CD14-positive monocyte (primary cell): ENCODE data around the gene PRKRA. TPM values are rescaled to one million over a fixed set of nuclear protein-coding genes. Genes with fewer than 3 reads are reported as not detected.

ENCODE experiments used
- DNase-seq, 3 donors: peaks; one replicate each; pipeline ENCODE4 v3.0.0-alpha.2; 2011 to 2022
- H2AFZ ChIP-seq: 2 replicates; pipeline ENCODE4 v1.6.0; 2012; ENCODE audit warnings: mild to moderate bottlenecking, low read depth, low read length, inconsistent platforms; ENCODE audit not compliant: insufficient read depth, poor library complexity, severe bottlenecking
- H3K27ac ChIP-seq, 2 donors: 1 replicate in 1 of 2; 2 replicates in 1 of 2; pipeline ENCODE4 v1.5.1; 2012 to 2013; ENCODE audit warnings: low read length in 2 of 2, control low read depth in 1 of 2, inconsistent platforms in 1 of 2, low read depth in 1 of 2, mild to moderate bottlenecking in 1 of 2
- H3K27me3 ChIP-seq, 2 donors: one replicate each; pipeline versions ENCODE4 v1.6.0 to v1.6.1; 2011 to 2013; ENCODE audit warnings: low read length in 2 of 2; ENCODE audit not compliant: control insufficient read depth in 2 of 2, insufficient read depth in 2 of 2
- H3K36me3 ChIP-seq, 2 donors: replicated peaks in 1 of 2; 1 replicate in 1 of 2; 2 replicates in 1 of 2; pipeline versions ENCODE4 v1.5.1 to v1.6.1; 2012 to 2013; ENCODE audit warnings: low read length in 2 of 2, control low read depth in 1 of 2, inconsistent platforms in 1 of 2, mild to moderate bottlenecking in 1 of 2; ENCODE audit not compliant: insufficient read depth in 2 of 2, control insufficient read depth in 1 of 2
- H3K4me1 ChIP-seq, 2 donors: 1 replicate in 1 of 2; 2 replicates in 1 of 2; pipeline versions ENCODE4 v1.5.1 to v1.6.1; 2012 to 2013; ENCODE audit warnings: low read length in 2 of 2, control low read depth in 1 of 2, inconsistent platforms in 1 of 2, mild to moderate bottlenecking in 1 of 2, moderate library complexity in 1 of 2; ENCODE audit not compliant: insufficient read depth in 2 of 2, control insufficient read depth in 1 of 2
- H3K4me2 ChIP-seq: replicated peaks from 2 replicates; pipeline ENCODE3; 2012; ENCODE audit warnings: low read length, moderate library complexity, mild to moderate bottlenecking; ENCODE audit not compliant: poor library complexity, severe bottlenecking; ENCODE audit errors: extremely low read depth
- H3K4me3 ChIP-seq, 3 experiments: fragments of 200-600 bp in 1 of 3; sonication (generic) in 1 of 3; replicated peaks in 1 of 3; 1 replicate in 2 of 3; 2 replicates in 1 of 3; pipeline ENCODE4 v1.5.1; 2011 to 2013; ENCODE audit warnings: low read length in 3 of 3, mild to moderate bottlenecking in 3 of 3, control low read depth in 2 of 3, low read depth in 2 of 3, inconsistent platforms in 1 of 3, moderate library complexity in 1 of 3
- H3K79me2 ChIP-seq: 2 replicates; pipeline ENCODE4 v1.6.0; 2012; ENCODE audit warnings: mild to moderate bottlenecking, control low read depth, inconsistent platforms, low read length, moderate library complexity; ENCODE audit not compliant: insufficient read depth
- H3K9ac ChIP-seq: 2 replicates; pipeline ENCODE4 v1.6.0; 2017; ENCODE audit warnings: low read length, mild to moderate bottlenecking; ENCODE audit not compliant: insufficient read depth, poor library complexity, severe bottlenecking
- H3K9me3 ChIP-seq, 2 donors: replicated peaks in 1 of 2; 1 replicate in 1 of 2; 2 replicates in 1 of 2; pipeline versions ENCODE4 v1.5.1 to v1.6.1; 2012 to 2013; ENCODE audit warnings: low read length in 2 of 2, control low read depth in 1 of 2; ENCODE audit not compliant: control insufficient read depth in 1 of 2, insufficient read depth in 1 of 2
- H4K20me1 ChIP-seq: 2 replicates; pipeline ENCODE4 v1.6.0; 2012; ENCODE audit warnings: mild to moderate bottlenecking, low read length, control low read depth, moderate library complexity; ENCODE audit not compliant: insufficient read depth
- H3K27ac Mint-ChIP-seq, 7 donors: one replicate each; pipeline ENCODE4 v1.8.0; 2020; ENCODE audit warnings: mild to moderate bottlenecking in 7 of 7, mixed read lengths in 7 of 7, moderate library complexity in 6 of 7, inconsistent platforms in 2 of 7
- H3K27me3 Mint-ChIP-seq, 3 donors: one replicate each; pipeline ENCODE4 v1.8.0; 2021 to 2022; ENCODE audit warnings: low read depth in 3 of 3, mild to moderate bottlenecking in 3 of 3, mixed read lengths in 3 of 3, moderate library complexity in 3 of 3, inconsistent platforms in 1 of 3
- H3K36me3 Mint-ChIP-seq, 2 donors: one replicate each; pipeline ENCODE4 v1.8.0; 2020; ENCODE audit warnings: mixed read lengths in 2 of 2, inconsistent platforms in 1 of 2, mild to moderate bottlenecking in 1 of 2
- H3K4me1 Mint-ChIP-seq: one replicate; pipeline ENCODE4 v1.8.0; 2020; ENCODE audit warnings: mild to moderate bottlenecking, mixed read lengths
- H3K4me3 Mint-ChIP-seq, 2 donors: one replicate each; pipeline ENCODE4 v1.8.0; 2020; ENCODE audit warnings: mild to moderate bottlenecking in 2 of 2, mixed read lengths in 2 of 2, moderate library complexity in 1 of 2
- H3K9me3 Mint-ChIP-seq, 7 donors: one replicate each; pipeline ENCODE4 v1.8.0; 2020 to 2022; ENCODE audit warnings: mixed read lengths in 7 of 7, mild to moderate bottlenecking in 6 of 7, moderate library complexity in 6 of 7, inconsistent platforms in 2 of 7
- WGBS: methylation state at CpG from one replicate; pipeline ENCODE4 v1.1.5; 2013; ENCODE audit warnings: missing lambda C conversion rate; ENCODE audit not compliant: insufficient coverage; 5-methylcytosine and 5-hydroxymethylcytosine counted together
- intact Hi-C, 2 donors: fragments of 100-400 bp; cut with micrococcal nuclease; formaldehyde crosslinking; loops; one replicate each; pipeline versions ENCODE4 v1.15.0 to v1.15.1; 2023
- polyA plus RNA-seq, 3 donors: library from polyadenylated mRNA; depleted of rRNA in 1 of 3; unstranded in 2 of 3; stranded (reverse) in 1 of 3; fragments of 300-500 nt in 2 of 3; fragments of >200 nt in 1 of 3; fragmentation: Illumina TruSeq in 2 of 3; gene quantifications; 1 replicate in 2 of 3; 2 replicates in 1 of 3; pipeline ENCODE4 v1.2.3, GENCODE V29; 2012 to 2021
- TF ChIP-seq, protein P1 (sequence below): fragments of 200-600 bp; IDR thresholded peaks from one replicate; pipeline ENCODE4 v1.8.0; 2022; ENCODE audit warnings: antibody characterized with exemption, mild to moderate bottlenecking

Gene PRKRA
- polyA plus RNA-seq, 3 donors, result 21.0 to 35.8 (median 35.4) TPM

DNA sequence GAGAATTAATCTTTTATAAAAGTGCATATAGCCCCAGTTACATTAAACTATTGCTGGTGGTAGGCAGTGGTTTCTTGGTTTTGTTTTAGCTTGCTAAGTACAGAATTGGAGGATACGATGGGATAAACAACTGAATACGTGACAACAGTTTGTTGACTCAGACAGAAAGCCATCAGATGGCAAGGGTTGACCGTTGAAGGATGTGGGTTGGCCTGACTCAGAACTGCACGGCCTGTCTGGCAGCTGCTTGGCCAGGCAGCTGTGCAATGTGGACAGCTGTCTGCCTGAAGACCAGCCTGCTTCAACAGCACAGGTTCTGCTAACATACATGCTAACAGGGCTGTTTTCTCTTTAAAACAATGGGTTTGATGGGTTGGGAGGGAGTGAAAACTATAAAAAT lies 46.6 kb downstream of the PRKRA start:
- H3K4me1 Mint-ChIP-seq, result peaks cover 6% of the 10 kb centered on the region
- Histone ChIP-seq H3K27me3 (no peaks in the 10 kb centered on the region), H2AFZ (peak overlapping the region; percentile 77), H3K79me2 (no peaks in the 10 kb centered on the region), H3K36me3 (no peaks in the 10 kb centered on the region), H3K27ac (no peak overlapping the region), H3K4me1 (no peaks in the 10 kb centered on the region), H3K9ac (no peak overlapping the region), H3K4me3 (no peak overlapping the region), H3K9me3 (no peaks in the 10 kb centered on the region), H3K4me2 (no peak overlapping the region), H4K20me1 (no peaks in the 10 kb centered on the region)
- TF ChIP-seq, protein P1, sequence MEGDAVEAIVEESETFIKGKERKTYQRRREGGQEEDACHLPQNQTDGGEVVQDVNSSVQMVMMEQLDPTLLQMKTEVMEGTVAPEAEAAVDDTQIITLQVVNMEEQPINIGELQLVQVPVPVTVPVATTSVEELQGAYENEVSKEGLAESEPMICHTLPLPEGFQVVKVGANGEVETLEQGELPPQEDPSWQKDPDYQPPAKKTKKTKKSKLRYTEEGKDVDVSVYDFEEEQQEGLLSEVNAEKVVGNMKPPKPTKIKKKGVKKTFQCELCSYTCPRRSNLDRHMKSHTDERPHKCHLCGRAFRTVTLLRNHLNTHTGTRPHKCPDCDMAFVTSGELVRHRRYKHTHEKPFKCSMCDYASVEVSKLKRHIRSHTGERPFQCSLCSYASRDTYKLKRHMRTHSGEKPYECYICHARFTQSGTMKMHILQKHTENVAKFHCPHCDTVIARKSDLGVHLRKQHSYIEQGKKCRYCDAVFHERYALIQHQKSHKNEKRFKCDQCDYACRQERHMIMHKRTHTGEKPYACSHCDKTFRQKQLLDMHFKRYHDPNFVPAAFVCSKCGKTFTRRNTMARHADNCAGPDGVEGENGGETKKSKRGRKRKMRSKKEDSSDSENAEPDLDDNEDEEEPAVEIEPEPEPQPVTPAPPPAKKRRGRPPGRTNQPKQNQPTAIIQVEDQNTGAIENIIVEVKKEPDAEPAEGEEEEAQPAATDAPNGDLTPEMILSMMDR, result no peak
- H3K27me3 Mint-ChIP-seq, result peaks cover 0 to 4% (median 0%) of the 10 kb centered on the region in 3 donors
- H3K27ac Mint-ChIP-seq, result no peak overlapping the region
- H3K9me3 Mint-ChIP-seq, result no peaks in the 10 kb centered on the region
- no peak overlapping the region for H3K4me3 Mint-ChIP-seq
- no peak for DNase-seq
- no peaks in the 10 kb centered on the region for H3K36me3 Mint-ChIP-seq
- WGBS, result 9% methylated on average over 4 of the region's 4 CpGs
- intact Hi-C loops, result no loop called here

DNA sequence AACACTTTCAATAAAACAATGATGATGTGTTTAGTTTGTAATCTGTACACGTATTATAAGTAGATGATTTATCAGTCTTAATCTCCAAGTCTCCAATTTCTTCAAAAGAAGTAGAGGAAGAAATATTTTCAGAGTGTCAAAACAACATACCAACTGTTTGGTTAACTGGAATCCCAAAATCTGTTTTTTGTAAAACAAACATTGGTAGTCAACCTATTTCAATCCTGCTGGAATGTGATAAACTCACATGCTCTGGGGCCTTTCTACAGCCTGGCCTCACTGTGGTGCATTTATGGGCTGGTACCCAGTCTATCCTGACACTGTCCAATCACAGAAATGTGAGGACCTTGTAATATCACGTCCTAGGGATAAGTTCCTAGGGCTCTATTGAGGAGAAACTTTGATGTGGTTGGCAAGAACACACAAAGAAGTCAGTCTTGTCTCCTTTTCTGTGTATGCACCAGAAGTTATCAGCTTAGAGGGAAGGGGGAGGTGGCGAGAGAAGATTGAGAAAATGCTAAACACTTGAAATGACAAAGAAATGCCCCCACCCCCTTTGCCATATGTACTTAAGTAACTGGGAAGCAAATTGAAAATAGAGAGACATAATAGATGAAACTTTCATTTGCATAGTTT lies 47.2 kb downstream of the PRKRA start:
- intact Hi-C loops, result no loop called here
- no peak overlapping the region for H3K9ac ChIP-seq
- peaks cover 0 to 4% (median 0%) of the 10 kb centered on the region in 3 donors for H3K27me3 Mint-ChIP-seq
- no peaks in the 10 kb centered on the region for H4K20me1 ChIP-seq
- WGBS, result no CpG with 5 or more reads among the region's 3 CpGs
- TF ChIP-seq, protein P1, result no peak
- no peak overlapping the region for H3K27ac ChIP-seq
- DNase-seq, result no peak
- H3K9me3 Mint-ChIP-seq, result no peaks in the 10 kb centered on the region
- H3K27ac Mint-ChIP-seq, result no peak overlapping the region
- H3K36me3 Mint-ChIP-seq, result no peaks in the 10 kb centered on the region
- H3K79me2 ChIP-seq, result no peaks in the 10 kb centered on the region
- no peaks in the 10 kb centered on the region for H3K36me3 ChIP-seq
- H3K4me3 Mint-ChIP-seq, result no peak overlapping the region
- H3K9me3 ChIP-seq, result no peaks in the 10 kb centered on the region
- no peak overlapping the region for H3K4me2 ChIP-seq
- no peaks in the 10 kb centered on the region for H3K27me3 ChIP-seq
- no peak overlapping the region for H3K4me3 ChIP-seq
- peaks cover 6% of the 10 kb centered on the region for H3K4me1 Mint-ChIP-seq
- H2AFZ ChIP-seq, result peak overlapping the region; percentile 77
- H3K4me1 ChIP-seq, result no peaks in the 10 kb centered on the region
